Non-pigmented ciliary epithelial cell (primary cell): ENCODE data around the gene MRPS27.

Experiments used
- DNase-seq: peaks from one replicate; pipeline ENCODE4 v3.0.0-alpha.2; 2010; ENCODE audit warnings: low read depth

MRPS27 gene

DNA sequence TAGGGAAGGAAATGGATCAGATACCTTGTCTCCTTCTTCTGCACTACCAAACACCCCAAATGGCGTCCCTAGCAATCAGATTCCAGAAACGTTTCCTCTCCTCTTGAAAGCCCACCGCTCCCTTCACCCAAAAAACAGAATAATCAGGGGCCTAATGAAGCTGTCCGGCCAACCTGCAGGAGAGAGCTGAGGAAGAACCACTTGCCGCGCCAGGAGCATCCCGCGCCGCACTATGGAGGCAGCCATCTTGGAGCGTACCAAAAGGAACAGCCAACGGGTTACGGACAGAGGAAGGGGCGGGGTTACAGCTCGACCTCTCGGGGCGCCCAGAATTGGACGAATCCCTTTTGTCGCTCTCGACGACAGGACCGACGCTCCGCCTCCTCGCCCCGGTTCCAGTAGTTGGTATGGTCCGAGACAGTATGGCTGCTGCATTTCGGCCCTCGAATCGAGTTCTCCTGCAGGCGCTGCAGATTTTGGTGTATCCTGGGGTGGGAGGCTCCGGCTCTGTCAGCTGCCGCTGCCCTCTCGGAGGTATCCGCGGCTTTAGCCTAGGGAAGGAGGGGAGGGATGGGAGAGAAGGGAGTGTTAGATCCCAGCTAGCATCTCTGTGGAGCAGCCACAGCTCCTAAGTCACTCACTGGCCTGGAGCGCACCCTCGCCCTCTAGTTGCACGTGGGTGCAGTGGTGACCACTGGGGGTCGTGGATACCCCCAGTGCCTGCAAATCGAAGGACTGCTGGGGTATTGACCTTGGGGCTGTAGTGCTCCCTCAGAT lies at the start of gene MRPS27, which contains the start of gene PTCD2:
MRPS27 (minus strand) TSS at position 265 of the 777 bp plus-strand sequence; CDS start at position 246, 19 bp downstream.
PTCD2 (plus strand) TSS at position 398 of the 777 bp plus-strand sequence; CDS start at position 408, 10 bp downstream.
- DNase-seq: peak; percentile 97

- no peak for DNase-seq
Measured at GRCh38 chr5:72369711-72370110, 49.7 kb upstream of the MRPS27 start.

DNA sequence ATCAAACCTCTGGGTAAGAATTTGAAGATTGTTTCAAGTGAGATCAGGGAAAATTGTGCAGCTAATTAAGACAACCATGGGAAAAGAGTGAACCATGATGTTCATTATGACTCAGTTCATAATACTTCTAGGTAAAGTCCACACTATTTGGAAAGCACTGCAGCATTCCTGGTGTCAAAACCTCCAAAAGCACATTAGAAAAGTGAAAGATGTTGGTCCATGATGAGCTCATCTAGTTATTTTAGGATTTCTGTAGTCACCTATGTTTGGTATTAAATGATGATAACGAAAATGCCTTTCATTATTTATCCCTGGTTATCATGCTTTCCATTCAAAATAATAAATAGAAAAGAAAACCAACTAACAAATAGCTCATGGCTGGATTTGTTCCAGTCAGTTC lies 49.3 kb upstream of the MRPS27 start:
- no peak for DNase-seq

DNA sequence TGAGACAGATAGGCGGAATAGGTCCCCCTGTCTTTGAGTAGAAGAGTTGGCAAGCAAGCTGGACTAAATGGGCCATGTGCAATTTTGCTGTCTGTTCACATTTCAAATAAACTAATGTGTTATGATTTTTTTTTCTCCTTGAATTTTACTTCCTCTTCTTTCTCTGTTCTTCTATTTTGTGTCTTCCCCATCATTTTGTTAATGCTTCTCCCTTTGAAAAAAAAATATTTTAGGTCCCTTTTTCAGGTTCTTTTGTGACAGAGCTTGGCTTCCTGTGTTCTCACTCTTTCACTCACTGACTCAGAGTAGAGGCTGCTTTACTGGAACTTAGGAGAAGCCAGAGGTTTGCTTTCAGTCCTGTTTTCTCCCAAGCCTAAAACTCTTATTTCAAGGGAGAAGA lies 48.2 kb upstream of the MRPS27 start:
- DNase-seq: no peak

- DNase-seq: peak; percentile 66
Measured at GRCh38 chr5:72366324-72366976, 46.4 kb upstream of the MRPS27 start.

GRCh38 chr5:72364951-72365350 lies 44.9 kb upstream of the MRPS27 start:
- DNase-seq: no peak

DNA sequence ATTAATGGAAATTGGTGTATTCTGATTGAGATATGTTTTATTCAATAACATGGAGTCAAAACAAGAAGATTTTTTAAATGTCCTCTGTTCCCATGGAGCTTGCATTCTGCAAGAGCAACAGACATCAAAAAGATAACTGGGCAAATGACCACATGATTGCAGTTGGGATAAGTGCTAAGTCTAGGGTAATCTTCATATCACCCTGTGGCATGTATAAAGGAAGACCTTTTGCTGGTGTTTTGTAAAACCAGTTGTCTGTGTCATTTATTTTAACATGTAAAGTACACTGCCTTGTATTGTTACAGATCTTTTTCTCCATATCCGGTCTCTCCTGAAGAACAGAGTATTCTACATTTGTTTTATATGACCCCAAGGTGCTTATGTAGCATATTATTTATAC lies 44.1 kb upstream of the MRPS27 start:
- no peak for DNase-seq

DNA sequence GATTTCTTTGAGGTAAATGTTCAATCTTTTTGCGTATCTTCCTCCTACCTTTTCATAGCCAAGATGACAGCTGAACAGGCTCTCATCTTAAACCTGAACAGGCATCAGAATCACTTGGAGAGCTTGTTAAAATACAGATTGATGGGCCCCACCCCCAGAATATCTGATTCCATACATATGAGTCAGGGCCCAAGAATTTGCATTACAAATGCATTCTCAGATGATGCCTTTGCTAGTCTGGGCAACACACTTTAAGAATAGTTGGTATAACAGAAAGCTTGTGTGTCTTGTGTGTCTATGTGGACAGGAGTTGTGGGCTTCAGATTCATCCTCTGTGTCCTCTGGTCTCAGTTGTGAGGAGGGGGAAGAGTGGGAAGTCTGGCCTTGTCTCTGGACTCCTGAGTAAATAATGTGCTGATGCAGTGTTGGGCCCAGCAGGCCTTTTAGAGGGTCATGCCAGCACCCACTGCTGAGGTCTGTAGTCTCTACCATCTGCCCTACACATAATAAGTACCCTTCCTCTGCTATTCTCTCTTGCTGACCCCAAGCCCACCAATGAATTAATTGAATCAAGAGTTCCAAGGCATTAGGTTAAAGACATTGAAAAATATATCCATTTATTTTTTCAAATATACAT lies 43.2 kb upstream of the MRPS27 start:
- peak; percentile 77 for DNase-seq

DNA sequence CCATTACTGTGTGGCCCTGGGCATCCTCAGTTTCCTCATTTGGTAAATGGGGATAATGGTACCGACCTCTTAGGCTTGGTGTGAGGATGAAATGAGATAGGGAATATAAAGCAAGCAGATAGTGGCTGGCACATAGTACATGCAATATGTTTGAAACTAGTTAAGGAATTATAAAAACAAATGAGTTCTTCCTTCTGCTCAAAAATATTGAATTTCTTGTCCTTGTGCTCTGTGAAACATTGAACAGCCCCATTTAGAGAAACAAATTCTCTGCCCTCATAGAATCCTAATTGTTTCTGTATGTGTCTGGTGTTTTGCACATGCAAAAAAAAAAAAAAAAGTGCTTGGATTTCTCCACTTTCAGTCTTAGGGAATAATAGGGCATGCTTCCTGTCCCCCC lies 39.8 kb upstream of the MRPS27 start:
- DNase-seq: no peak

DNA sequence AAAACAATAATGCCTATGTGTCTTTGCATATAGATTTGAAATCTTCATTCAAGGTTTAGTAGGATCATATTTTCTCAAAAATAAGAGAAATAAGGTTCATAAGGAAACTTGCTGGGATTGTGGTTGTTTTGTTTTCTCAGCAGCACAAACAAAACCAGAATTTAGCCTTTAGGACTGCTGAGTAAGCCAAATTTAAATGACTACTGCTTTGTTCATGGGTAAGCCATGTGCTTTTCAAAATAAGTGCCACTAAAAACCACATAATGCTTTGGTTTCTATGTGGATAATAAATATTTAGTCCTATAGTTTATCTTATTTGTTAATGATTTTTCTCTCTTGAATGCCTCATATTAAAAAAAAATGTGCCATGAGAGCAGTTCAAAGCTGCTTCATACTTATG lies 38.9 kb upstream of the MRPS27 start:
- DNase-seq: no peak

GRCh38 chr5:72356361-72356760 lies 36.3 kb upstream of the MRPS27 start:
- no peak for DNase-seq

- no peak for DNase-seq
Measured at GRCh38 chr5:72355706-72356299, 35.8 kb upstream of the MRPS27 start.

DNA sequence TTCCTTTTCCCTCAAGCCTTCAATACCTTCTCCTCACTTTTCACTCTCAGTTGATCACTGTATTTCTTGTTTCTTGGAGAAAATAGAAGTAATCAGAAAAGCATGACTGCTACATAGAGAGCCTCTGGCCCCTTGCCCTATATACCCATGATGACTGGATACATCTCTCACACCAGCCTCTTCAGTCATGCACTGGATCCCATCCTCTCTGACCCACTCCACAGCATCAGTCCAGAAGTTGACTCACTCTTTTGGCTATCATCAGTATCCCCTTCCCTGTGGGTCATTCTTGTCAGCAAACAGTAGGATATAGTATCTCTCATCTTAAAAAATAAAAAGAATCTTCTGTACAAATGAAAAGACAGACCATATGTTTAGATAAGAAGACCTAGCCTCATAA lies 33.0 kb upstream of the MRPS27 start:
- no peak for DNase-seq

DNA sequence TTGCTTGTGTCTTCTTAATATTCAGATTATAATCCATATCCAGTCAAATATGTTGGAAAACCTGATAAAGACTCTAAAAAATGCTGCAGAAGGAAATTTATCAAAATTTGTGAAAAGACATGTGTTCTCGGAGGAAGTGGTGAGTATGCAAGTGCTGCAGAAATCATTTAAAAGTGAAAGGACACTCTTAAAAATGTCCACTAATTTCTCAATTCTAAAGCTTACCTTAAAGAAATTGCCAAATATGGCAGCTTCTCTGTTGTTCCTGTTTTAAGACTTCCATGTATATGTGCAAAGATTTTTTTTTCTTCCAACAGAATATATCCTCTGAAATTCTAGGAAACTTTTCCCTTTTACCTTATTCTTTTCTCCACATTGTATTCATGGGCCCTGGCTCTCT lies 32.6 kb upstream of the MRPS27 start:
- no peak for DNase-seq

DNA sequence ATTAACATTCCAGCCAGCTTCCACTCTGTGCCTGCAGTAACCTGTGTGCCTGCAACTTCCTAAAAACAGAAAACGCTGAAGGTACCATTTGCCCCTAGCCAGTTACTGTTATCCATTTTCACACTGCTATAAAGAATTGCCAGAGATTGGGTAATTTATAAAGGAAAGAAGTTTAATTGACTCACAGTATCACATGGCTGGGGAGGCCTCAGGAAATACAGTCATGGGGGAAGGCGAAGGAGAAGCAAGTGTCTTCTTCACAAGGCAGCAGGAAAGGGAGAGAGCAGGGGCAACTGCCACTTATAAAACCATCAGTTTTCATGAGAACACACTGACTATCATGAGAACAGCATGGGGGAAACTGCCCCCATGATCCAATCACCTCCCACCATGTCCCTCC lies 31.3 kb upstream of the MRPS27 start:
- DNase-seq: no peak

GRCh38 chr5:72347801-72348308 lies 27.8 kb upstream of the MRPS27 start:
- peak; percentile 76 for DNase-seq

DNA sequence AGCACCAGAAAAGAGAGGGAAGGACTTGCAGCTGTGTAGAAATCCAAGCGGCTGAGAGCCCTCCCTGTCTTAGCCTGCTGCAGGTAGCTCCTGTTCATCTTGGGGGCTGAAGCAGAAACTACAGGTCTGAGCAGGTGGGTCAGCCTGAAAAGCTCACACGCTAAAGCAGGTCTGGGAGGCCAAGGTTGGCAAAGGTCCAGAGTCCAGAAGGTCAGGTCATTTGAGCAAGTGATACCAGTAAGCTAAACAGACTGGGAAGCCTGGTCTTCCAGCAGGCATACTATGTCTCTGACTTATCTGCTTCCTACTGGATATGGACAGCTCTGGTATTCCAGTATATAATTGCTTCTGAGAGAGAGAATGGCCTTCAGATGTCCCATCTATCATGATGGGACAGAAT lies 26.4 kb upstream of the MRPS27 start:
- DNase-seq: no peak

DNA sequence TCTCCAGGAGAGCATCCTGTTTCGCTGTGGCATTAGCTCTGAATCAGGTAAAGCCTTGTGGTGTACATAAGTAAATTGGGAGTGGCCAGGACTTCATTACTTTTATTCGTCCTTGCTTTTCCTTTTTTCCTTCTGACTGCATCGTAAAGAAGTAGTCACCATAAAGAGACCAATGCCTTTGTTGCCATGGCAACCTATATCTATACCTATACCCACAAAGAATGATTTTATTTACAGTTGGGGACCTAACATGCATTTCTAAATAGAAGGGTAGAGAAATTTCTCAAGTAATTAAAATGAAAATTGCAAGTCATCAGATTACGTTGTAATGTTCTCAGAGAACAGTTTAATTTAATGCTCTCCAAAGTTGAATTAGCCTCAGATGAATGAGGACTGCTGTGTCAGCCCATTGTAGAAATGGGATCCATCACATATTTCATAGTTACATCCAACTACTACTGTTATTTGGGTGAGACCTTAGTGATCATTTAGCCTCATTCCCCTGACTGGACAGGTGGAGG lies 18.7 kb upstream of the MRPS27 start:
- no peak for DNase-seq

- DNase-seq: no peak
Measured at GRCh38 chr5:72337159-72337558, 17.1 kb upstream of the MRPS27 start.

DNA sequence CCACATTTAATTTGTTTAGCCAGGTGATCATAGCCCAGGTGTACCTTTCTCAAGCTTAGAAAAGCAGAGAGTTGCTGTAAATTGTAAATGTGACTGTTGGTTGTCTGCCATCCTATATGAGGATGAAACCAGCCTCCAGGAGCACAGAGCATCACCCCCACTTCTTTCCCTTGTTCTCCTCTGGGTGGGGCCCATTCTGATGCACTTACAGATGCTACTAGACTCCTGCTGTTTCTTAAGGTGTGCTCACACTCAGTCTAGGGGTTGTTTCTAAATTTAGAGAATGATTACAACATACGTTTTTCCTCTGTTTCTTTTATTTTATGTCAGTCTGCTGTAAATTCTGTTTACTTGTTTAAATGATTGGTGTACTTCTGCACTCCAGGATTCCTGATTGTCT lies 10.7 kb upstream of the MRPS27 start:
- no peak for DNase-seq

- DNase-seq: no peak
Measured at GRCh38 chr5:72328172-72328571, 8.1 kb upstream of the MRPS27 start.

GRCh38 chr5:72326306-72326649 lies 6.2 kb upstream of the MRPS27 start:
- DNase-seq: no peak
